Activated T-helper 1 cell treated with anti-CD3 and anti-CD28 coated beads, Interleukin-12 subunit alpha, Interleukin-12 subunit beta, Interleukin-2, Interleukin-4 antibody, amounts not matched to agents 30 ng/mL and 10 ng/mL and 1 ng/mL, durations not matched to agents 14 hours and 24 hours and 36 hours (primary cell): ENCODE data around the gene MVB12B. TPM values are rescaled to one million over a fixed set of nuclear protein-coding genes. Genes with fewer than 3 reads are reported as not detected.
A peak's percentile ranks its signal among the peaks of the same experiment; 100 is the strongest.

Experiments
- DNase-seq: peaks from one replicate; pipeline ENCODE4 v3.0.0; 2021; ENCODE audit warnings: low spot score
- H3K27ac Mint-ChIP-seq: one replicate; pipeline ENCODE4 v1.8.0; 2021; ENCODE audit warnings: mild to moderate bottlenecking, mixed read lengths
- H3K27me3 Mint-ChIP-seq: one replicate; pipeline ENCODE4 v1.8.0; 2022; ENCODE audit warnings: mild to moderate bottlenecking, moderate library complexity, mixed read lengths; ENCODE audit not compliant: insufficient read depth
- H3K36me3 Mint-ChIP-seq: one replicate; pipeline ENCODE4 v1.8.0; 2021; ENCODE audit warnings: low read depth, mixed read lengths
- H3K4me1 Mint-ChIP-seq: one replicate; pipeline ENCODE4 v1.8.0; 2021; ENCODE audit warnings: low read depth, mixed read lengths
- H3K4me3 Mint-ChIP-seq: one replicate; pipeline ENCODE4 v1.8.0; 2021; ENCODE audit warnings: mild to moderate bottlenecking, moderate library complexity, mixed read lengths
- H3K9me3 Mint-ChIP-seq: one replicate; pipeline ENCODE4 v1.8.0; 2021; ENCODE audit warnings: mixed read lengths
- intact Hi-C: fragments of 100-400 bp; cut with micrococcal nuclease; formaldehyde crosslinking; loops from one replicate; pipeline ENCODE4 v1.15.1; 2024
- total RNA-seq: library from RNA; stranded (reverse); gene quantifications from 2 replicates; pipeline ENCODE4 v1.2.3, GENCODE V29; 2022

Gene MVB12B
- total RNA-seq, 1 donor from 2014 or later, result 1.1 TPM

- intact Hi-C loops, result no loop called here
- no peaks in the 10 kb centered on the region for H3K9me3 Mint-ChIP-seq
- H3K4me3 Mint-ChIP-seq, result no peak overlapping the region
- peaks cover 15% of the 10 kb centered on the region for H3K4me1 Mint-ChIP-seq
- no peak for DNase-seq
- H3K36me3 Mint-ChIP-seq, result no peaks in the 10 kb centered on the region
- H3K27me3 Mint-ChIP-seq, result peaks cover 13% of the 10 kb centered on the region
- H3K27ac Mint-ChIP-seq, result no peak overlapping the region
Observed at GRCh38 chr9:126378761-126379160, 52.1 kb downstream of the MVB12B start.

DNA sequence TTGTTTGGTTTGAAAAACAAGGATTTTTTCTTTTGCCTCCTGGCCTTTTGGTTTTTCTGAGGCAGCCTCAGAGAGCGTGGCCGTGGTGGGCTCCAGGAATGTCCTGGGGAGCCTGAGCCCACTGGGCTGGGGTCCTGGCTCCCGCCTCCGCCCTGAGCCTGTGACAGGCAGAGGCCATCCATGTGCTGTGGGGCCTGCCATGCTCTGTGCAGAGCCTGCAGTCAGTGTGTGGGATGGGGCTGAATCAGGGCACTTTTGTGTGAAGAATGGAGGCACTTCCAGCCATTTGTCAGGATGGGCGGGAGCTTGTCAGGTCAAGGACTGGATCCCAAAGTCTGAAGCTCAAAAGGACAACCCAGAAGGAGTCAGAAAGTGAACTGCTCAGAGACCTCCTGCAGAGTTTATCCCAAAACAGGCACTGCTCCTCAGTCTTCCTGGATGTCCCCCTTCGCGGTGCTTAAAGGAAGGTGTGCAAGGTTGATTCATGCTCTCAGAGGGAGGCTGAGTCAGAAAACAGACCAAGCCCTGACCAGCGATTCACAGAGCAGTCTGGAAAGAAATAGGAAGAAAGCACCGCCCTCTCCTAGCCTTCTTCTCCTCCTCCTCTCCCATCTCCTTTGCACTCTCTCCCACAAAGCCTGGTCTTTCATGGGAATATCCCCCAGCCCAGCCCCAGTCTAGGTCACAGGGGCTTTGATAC, 53.2 kb downstream of the MVB12B start:
- no peak overlapping the region for H3K27ac Mint-ChIP-seq
- no peak for DNase-seq
- H3K36me3 Mint-ChIP-seq, result no peaks in the 10 kb centered on the region
- H3K4me3 Mint-ChIP-seq, result no peak overlapping the region
- no peaks in the 10 kb centered on the region for H3K9me3 Mint-ChIP-seq
- intact Hi-C loops, result no loop called here
- H3K4me1 Mint-ChIP-seq, result peaks cover 13% of the 10 kb centered on the region
- H3K27me3 Mint-ChIP-seq, result peaks cover 14% of the 10 kb centered on the region

GRCh38 chr9:126380447-126380846, 53.8 kb downstream of the MVB12B start:
- H3K27me3 Mint-ChIP-seq, result peaks cover 14% of the 10 kb centered on the region
- H3K4me3 Mint-ChIP-seq, result no peak overlapping the region
- peaks cover 6% of the 10 kb centered on the region for H3K4me1 Mint-ChIP-seq
- no peak for DNase-seq
- H3K27ac Mint-ChIP-seq, result no peak overlapping the region
- intact Hi-C loops, result no loop called here
- no peaks in the 10 kb centered on the region for H3K36me3 Mint-ChIP-seq
- no peaks in the 10 kb centered on the region for H3K9me3 Mint-ChIP-seq

DNA sequence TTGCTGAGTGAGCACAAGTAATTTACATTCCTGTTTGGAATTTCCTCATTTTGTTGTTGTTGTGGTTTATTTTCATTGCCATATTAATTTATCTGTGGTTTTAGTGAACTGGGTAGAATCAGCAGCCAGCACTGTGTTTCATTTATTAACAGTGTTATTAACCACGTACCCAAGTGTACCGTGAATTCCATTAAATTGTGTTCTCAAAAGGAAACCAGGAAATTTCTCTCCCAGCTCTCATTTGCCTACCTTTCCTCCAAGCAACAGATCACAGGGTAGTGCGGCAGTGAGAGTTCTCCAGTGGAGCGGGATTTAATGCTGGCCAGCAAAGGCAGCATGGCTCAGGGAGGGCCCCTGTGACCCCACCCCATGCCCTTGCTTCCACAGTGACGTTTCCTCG, 54.6 kb downstream of the MVB12B start:
- DNase-seq, result no peak
- Mint-ChIP-seq H3K36me3 (no peaks in the 10 kb centered on the region), H3K9me3 (no peaks in the 10 kb centered on the region), H3K27me3 (peaks cover 14% of the 10 kb centered on the region), H3K27ac (no peak overlapping the region), H3K4me3 (no peak overlapping the region), H3K4me1 (no peaks in the 10 kb centered on the region)
- intact Hi-C loops, result no loop called here

GRCh38 chr9:126383406-126384046, 56.9 kb downstream of the MVB12B start:
- H3K27me3 Mint-ChIP-seq, result peaks cover 9% of the 10 kb centered on the region
- H3K9me3 Mint-ChIP-seq, result no peaks in the 10 kb centered on the region
- no peak overlapping the region for H3K4me3 Mint-ChIP-seq
- no peak overlapping the region for H3K27ac Mint-ChIP-seq
- peaks cover 6% of the 10 kb centered on the region for H3K4me1 Mint-ChIP-seq
- H3K36me3 Mint-ChIP-seq, result no peaks in the 10 kb centered on the region
- intact Hi-C loops, result no loop called here
- DNase-seq, result no peak

- intact Hi-C loops, result no loop called here
- no peak for DNase-seq
- Mint-ChIP-seq H3K4me1 (peaks cover 13% of the 10 kb centered on the region), H3K36me3 (peaks cover under 1% of the 10 kb centered on the region), H3K9me3 (no peaks in the 10 kb centered on the region), H3K27ac (no peak overlapping the region), H3K4me3 (no peak overlapping the region), H3K27me3 (peaks cover 7% of the 10 kb centered on the region)
Observed at GRCh38 chr9:126384926-126385325, 58.3 kb downstream of the MVB12B start.

- Mint-ChIP-seq H3K4me3 (no peak overlapping the region), H3K4me1 (peaks cover 19% of the 10 kb centered on the region), H3K36me3 (peaks cover 3% of the 10 kb centered on the region), H3K27ac (no peak overlapping the region), H3K27me3 (peaks cover 7% of the 10 kb centered on the region), H3K9me3 (no peaks in the 10 kb centered on the region)
- no peak for DNase-seq
- intact Hi-C loops, result no loop called here
Observed at GRCh38 chr9:126386088-126386487, 59.5 kb downstream of the MVB12B start.

- peaks cover 7% of the 10 kb centered on the region for H3K27me3 Mint-ChIP-seq
- no peak overlapping the region for H3K27ac Mint-ChIP-seq
- intact Hi-C loops, result no loop called here
- peaks cover 3% of the 10 kb centered on the region for H3K36me3 Mint-ChIP-seq
- no peaks in the 10 kb centered on the region for H3K9me3 Mint-ChIP-seq
- H3K4me3 Mint-ChIP-seq, result no peak overlapping the region
- H3K4me1 Mint-ChIP-seq, result peaks cover 26% of the 10 kb centered on the region
- no peak for DNase-seq
Observed at GRCh38 chr9:126386776-126387175, 60.1 kb downstream of the MVB12B start.

DNA sequence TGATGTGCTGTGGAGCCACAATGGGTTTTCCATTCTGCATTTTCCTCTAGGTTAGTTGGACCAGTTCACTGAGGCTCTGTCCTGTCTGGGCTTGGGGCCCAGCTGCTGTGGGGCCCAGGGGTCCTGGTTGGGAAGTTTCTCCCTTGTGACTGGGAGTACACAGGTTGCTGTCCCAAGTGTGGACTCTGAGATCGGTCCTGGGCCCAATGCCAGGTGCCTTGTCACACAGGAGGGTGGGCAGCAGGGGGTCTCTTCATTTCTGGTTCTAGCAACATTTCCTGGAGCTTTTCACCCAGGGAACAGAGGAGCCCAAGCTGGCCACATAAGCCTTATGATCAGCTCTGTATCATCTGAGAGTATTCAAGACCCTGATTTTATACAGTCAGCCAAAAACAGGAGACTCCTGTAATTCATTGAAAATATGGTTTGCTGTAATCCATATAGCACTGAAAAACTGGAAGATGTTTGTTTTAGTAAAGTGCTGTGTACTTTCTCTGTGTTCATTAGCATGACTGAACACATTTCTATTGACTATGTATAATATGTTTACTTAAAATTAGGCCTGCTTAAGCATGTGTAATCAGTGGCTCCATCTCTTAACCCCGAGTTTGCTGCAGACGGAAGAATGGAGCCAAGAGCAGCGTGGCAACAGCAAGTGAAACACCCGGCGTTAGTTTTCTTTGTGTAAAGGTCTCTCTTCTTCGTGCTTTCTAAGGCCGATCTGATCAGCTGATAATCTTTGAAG, 62.5 kb downstream of the MVB12B start:
- H3K27me3 Mint-ChIP-seq, result no peaks in the 10 kb centered on the region
- no peak overlapping the region for H3K4me3 Mint-ChIP-seq
- no peaks in the 10 kb centered on the region for H3K9me3 Mint-ChIP-seq
- intact Hi-C loops, result no loop called here
- peaks cover 37% of the 10 kb centered on the region for H3K4me1 Mint-ChIP-seq
- H3K27ac Mint-ChIP-seq, result no peak overlapping the region
- peaks cover 7% of the 10 kb centered on the region for H3K36me3 Mint-ChIP-seq
- DNase-seq, result no peak

DNA sequence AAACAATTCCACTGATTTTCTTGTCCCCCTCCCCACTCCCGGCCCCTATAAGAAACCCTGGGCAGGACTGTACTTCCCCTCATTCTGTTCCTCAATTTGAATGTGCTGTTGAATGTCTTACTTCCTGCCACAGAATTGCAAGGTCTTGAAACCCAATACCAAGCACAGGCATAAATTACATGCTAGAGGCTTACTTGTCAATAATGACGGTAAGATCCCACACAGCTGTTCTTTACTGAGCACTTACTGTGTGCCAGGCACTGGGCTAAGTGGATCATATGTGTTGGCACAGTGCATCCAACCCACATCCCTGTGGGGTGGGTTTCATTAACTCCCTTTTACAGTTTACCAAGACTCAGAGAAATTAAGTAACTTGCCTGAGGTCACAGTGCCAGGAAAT, 63.4 kb downstream of the MVB12B start:
- no peak overlapping the region for H3K4me3 Mint-ChIP-seq
- H3K36me3 Mint-ChIP-seq, result peaks cover 7% of the 10 kb centered on the region
- no peaks in the 10 kb centered on the region for H3K9me3 Mint-ChIP-seq
- no peak for DNase-seq
- no peaks in the 10 kb centered on the region for H3K27me3 Mint-ChIP-seq
- intact Hi-C loops, result loop anchor here (10.0 kb wide), 1 partner anchor 755 kb away; no protein-coding TSS in a partner anchor
- H3K4me1 Mint-ChIP-seq, result peaks cover 45% of the 10 kb centered on the region
- peak overlapping the region; percentile 20 for H3K27ac Mint-ChIP-seq

DNA sequence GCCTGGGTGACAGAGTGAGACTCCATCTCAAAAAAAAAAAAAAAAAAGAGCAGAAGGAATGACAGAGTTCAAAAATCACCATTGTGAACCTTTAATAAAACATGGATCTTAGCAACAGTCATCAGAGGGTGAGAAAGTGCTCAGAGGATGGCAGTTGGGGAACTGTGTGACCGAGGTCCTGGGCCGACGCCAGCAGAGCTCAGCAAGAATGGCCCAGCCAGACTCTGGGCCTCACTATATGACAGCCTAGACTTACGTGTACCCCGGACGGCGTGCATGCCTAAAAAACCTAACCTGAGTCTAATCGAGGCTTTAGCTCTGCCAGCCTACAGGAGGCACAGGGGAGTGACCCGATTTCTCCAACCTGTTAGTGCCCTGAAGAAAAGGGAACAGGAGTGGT, 64.3 kb downstream of the MVB12B start:
- intact Hi-C loops, result loop anchor here (10.0 kb wide), 1 partner anchor 756 kb away; no protein-coding TSS in a partner anchor
- peaks cover 54% of the 10 kb centered on the region for H3K4me1 Mint-ChIP-seq
- H3K4me3 Mint-ChIP-seq, result no peak overlapping the region
- no peak overlapping the region for H3K27ac Mint-ChIP-seq
- H3K36me3 Mint-ChIP-seq, result peaks cover 7% of the 10 kb centered on the region
- no peaks in the 10 kb centered on the region for H3K9me3 Mint-ChIP-seq
- no peak for DNase-seq
- H3K27me3 Mint-ChIP-seq, result no peaks in the 10 kb centered on the region

- Mint-ChIP-seq H3K36me3 (peaks cover 7% of the 10 kb centered on the region), H3K9me3 (no peaks in the 10 kb centered on the region), H3K4me1 (peaks cover 59% of the 10 kb centered on the region), H3K4me3 (no peak overlapping the region), H3K27me3 (no peaks in the 10 kb centered on the region), H3K27ac (no peak overlapping the region)
- DNase-seq, result no peak
- intact Hi-C loops, result loop anchor here (10.0 kb wide), 1 partner anchor 757 kb away; no protein-coding TSS in a partner anchor
Observed at GRCh38 chr9:126391713-126392661, 65.4 kb downstream of the MVB12B start.
